Activated T-cell treated with anti-CD3 and anti-CD28 coated beads for 4 hours (primary cell): Measurements from ENCODE around the gene NXPE2.
"Not testable (repeated sequence)": the region's sequence is repeated elsewhere in the genome, so short reads cannot be mapped to it uniquely, and the experiment has no call there.

Source experiments
- DNase-seq: peaks from one replicate; pipeline ENCODE4 v3.0.0-alpha.2; 2020

The NXPE2 gene

DNA sequence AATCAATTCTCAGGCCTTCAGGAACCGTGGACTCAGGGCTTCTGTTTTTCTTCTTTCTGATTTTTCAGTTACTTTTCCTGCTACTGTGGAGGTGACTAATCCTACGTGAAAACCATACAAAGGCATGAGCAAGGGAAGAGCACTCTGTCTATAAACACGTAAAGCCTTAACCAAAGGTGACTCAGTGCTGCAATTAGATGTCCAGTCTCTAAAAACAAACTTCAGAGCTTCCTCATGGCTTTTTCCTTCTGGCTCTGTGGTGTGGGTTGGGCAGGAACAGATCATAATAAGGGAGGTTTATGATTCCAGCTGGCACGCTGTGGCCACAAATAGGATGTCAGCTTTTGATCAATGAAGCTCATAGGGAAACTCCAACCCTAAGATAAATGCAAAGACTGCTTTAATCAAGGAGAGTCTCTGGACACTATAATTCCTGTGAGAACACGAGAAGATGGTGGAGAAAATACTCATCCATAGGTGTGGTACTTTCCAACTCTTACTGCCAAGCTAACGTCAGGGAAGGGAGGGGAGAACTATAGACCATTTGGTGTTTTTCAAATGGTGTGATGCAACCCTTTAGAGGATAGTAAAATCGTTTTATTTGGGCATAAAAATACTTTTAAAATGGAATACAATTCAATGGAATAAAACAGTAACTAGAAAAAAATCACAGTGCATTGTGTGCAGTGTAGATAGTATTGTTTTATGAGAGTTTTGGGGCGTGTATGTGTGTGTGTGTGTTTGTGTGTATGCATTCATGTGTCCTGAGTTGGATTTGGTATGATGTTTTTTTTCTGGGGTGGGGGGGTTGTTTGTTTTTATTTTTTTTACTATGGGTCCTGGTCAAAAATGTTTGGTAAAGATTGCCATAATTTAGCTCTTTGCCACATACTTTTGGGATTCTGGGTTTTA is at the start of gene NXPE2:
NXPE2 (plus strand) TSS at position 403 of the 912 bp plus-strand sequence; CDS start at position 452, 49 bp downstream.
- DNase-seq, result no peak

DNA sequence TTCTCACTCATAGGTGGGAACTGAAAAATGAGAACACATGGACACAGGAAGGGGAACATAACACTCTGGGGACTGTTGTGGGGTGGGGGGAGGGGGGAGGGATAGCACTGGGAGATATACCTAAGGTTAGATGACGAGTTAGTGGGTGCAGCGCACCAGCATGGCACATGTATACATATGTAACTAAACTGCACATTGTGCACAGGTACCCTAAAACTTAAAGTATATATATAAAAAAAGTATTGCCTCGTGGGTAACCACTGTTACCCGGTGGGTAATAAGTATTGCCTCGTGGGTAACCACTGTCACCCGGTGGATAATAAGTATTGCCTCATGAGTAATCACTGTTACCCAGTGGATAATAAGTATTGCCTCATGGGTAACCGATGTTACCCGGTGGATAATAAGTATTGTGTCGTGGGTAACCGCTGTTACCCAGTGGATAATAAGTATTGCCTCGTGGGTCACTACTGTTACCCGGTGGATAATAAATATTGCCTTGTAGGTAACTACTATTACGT is 46.8 kb upstream of the NXPE2 start:
- not testable (repeated sequence) for DNase-seq

DNA sequence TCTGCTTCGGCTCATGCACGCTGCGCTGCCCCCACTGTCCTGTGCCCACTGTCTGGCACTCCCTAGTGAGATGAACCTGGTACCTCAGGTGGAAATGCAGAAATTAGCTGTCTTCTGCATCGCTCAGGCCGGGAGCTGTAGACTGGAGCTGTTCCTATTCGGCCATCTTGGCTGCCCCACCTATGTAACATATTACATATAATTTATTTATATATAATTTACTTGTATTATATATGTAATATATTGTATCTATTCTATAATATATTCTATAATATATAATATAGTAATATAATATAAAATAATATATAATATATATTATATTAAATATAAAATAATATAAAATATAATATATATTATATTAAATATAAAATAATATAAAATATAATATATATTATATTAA is 38.9 kb upstream of the NXPE2 start:
- DNase-seq, result not testable (repeated sequence)

DNA sequence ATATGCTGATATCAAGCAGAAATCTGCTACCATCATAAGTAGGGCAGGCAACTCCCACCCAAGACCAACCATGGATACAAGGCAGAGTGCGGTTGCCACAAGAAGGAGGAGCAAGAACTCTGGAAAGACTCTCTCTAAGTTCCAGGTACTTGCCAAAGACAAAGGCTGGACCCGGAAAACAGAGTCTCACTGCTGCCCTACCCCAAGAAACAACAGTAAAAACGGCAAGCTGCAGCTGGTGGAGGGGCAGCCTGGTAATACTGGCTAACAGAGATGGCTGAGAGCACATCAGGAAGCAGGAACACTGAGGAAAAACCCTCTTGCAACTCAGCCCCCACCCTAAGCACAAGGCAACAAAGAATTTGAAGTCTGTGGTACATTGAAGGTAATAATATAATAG is 27.7 kb upstream of the NXPE2 start:
- no peak for DNase-seq

DNA sequence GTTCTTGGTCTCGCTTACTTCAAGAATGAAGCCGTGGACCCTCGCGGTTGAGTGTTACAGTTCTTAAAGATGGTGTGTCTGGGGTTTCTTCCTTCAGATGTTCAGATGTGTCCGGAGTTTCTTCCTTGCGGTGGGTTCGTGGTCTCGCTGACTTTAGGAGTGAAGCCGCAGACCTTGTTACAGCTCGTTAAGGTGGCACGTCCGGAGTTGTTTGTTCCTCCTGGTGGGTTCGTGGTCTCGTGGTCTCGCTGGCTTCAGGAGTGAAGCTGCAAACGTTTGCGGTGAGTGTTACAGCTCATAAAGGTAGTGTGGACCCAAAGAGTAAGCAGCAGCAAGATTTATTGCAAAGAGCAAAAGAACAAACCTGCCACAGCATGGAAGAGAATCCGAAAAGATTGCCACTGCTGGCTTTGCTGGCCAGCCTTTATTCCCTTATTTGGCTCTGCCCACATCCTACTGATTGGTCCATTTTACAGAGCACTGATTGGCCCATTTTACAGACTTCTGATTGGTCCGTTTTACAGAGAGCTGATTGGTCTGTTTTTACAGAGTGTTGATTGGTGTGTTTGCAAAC is 27.1 kb upstream of the NXPE2 start:
- no peak for DNase-seq

DNA sequence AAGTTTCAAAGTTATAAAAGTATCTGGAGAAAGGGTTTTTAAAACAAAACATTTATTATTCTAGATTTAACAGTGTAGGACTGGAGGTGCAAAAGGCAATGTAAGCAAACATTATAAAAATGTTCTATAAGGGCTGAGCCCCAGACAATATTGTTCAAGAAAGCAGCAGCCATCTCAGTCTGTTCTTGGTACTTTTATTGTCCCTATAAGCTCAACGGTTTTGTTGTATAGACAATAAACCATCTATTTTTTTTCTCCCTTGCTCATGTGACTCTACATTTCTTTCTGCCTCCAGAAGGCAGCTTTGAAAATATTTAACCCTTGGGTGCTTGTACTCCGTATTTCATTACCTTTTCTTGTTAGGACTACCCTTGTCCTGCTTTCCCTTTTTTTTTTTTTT is 25.2 kb upstream of the NXPE2 start:
- DNase-seq, result no peak

DNA sequence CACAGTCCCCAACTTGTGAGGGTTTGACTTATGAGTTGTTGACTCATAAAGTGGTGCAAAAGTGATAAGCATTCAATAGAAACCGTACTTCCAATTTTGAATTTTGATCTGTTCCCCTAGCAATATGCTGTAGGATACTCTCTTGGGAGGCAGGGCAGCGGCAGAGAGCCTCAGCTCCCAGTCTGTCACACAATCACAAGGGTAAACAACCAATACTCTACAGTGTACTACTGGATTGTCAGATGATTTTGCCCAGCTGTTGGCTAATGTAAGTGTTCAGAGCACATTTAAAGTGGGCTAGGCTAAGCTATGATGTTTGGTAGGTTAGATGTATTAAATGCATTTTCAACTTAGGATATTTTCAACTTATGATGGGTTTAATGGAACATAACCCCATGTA is 13.7 kb upstream of the NXPE2 start:
- no peak for DNase-seq

DNA sequence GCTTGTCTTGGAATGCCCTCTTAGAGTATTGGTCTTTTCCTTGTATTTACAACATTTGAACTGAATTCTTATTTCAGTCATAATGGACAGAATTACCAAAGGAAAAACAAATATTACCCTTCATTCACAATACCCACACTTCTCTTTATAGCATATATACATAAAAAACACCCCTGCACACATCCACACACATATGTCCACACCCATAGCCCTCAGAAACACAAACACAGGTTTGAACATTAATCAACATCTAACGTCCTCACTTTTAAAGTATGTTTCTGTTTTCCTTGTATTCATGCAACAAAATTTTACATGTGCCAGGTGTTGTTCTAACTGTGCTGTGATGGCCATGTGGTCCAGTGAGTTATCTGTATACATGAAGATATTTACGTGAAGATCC is 11.6 kb upstream of the NXPE2 start:
- no peak for DNase-seq

DNA sequence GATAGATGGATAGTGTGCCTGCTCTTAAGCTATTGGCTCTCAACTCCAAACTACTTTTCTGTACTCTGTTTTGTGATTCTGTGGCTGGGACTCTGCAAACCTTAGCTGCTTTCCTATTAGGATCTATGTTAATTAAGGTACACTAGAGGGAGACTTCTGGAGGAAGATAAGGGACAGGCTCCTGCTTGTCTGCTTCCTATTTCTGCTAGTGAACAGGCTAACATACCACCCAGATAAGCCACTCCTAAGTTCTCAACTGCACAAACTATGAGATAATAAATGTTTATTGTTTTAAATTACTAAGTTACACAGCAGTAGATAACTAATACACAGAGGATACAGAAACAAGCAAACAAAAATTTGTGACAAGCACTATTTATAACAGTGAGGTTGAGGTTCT is 10.2 kb upstream of the NXPE2 start:
- DNase-seq, result no peak

DNA sequence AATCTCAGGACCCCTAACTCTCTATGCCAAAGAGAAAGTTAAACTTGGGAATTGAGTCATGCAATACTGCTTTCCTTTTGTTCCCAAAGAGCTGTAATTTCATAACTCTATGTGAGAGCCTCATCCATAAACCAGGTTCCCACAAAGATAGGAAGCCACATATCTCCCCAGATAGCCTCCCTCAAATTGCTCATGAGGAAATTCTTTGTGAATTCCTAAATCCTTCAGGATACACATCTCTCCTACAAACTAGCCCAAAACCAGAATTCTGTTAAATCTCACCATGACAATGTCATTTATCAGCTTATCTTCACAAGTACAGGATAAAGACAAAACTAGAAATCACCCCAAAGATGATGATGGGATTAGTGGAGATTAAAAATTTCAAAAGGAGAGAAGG is 4.7 kb upstream of the NXPE2 start:
- no peak for DNase-seq

DNA sequence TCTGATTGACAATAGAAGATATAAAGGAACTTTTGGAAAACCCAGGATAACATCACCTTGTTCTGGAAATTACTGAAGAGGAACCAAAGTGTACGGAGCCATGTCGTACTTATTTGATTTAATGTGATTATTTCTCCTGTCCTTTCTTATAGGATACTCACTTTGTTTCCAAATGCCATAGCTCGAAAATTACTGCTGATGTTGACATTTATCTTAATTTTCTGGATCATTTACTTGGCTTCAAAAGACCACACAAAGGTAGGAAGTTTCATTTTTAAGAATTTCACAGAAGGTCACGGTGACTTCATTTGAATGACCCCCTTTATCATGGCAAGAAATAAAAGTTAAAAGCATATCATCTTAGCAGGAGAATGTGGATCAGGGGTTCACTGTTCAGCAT is 1.2 kb downstream of the NXPE2 start:
- no peak for DNase-seq

DNA sequence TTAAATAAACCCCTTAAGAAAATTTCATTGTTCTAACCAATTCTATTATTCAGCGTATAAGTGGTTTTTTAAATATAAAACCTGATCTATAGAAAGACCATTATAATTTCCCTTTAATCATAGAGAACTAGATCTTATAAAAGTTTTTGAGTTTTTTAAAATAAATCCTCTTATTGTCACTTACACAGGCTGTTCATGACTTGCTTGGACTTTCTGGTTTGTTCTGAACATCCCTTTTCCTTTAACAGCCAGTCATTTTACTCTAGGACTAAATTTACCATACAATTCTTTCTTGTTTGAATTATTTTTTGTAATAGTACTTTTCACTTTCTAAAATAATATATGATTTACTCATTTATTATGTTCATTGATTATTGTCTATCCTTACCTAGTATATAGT is 4.7 kb downstream of the NXPE2 start:
- no peak for DNase-seq

DNA sequence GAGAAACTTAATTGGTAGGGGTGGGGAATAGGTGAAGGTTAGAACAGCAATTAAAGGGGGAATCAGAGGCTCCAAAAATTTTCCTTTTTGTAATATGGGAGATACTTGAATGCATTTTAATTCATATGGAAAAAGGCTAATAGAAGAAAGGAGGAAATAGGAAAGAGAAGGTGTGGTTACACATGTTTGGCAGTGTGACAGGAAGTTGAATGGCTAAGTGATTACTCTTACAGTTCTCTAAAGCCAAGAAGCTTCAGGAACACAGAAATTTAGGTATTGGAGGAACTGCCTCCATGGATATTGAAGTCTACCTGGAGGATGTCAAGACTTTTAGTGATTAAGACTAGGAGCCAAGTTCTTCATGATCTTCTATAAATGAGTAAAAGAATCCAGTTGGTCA is 6.3 kb downstream of the NXPE2 start:
- DNase-seq, result no peak

DNA sequence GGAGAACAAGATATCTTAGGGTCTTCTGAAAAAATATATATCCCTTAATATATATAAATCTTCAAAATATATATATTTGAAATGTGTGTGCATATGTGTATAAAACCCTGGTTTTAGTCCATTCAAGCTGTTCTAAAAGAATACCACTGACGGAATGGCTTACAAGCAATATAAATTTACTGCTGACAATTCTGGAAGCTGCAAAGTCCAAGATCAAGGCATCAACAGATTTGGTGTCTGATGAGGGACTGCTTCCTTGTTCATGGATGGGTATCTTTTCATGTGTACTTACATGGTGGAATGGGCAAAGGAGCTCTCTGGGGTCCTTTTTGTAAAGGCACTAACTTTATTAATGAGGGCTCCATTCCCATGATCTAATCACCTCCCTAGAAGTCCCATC is 6.8 kb downstream of the NXPE2 start:
- no peak for DNase-seq

DNA sequence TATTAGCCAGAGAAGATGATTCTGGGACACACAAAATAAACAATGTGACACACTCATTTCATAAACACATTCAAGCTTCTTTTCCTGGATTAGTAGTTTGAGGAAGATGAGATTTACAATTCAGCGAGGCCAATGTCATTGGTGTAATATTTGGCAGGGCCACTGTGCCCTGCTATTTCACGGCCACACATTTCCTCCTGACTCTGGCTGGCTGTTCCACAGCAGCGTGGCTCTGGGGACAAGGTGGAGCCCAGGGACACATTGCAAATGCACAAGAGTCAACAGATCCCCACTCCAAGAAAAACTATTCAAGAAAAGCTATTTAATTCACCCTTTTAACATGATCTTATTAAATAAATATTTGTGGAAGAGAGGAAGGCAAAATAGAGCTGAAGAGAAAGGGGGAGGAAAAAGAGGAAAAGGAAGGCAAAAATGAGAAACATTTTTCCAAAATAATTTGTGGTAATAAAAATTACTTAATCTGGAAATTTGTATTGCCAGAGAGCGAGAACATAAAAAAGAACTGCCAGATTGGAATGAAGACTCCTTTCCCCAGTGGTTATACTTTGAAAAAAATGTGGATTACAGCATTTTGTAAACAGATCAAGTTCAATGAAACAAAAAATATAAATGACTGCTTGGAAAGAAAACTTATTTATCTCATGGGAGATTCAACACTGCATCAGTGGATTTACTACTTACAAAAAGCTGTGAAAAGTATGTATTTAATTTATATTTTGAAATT is 27.1 kb downstream of the NXPE2 start:
- DNase-seq, result no peak

DNA sequence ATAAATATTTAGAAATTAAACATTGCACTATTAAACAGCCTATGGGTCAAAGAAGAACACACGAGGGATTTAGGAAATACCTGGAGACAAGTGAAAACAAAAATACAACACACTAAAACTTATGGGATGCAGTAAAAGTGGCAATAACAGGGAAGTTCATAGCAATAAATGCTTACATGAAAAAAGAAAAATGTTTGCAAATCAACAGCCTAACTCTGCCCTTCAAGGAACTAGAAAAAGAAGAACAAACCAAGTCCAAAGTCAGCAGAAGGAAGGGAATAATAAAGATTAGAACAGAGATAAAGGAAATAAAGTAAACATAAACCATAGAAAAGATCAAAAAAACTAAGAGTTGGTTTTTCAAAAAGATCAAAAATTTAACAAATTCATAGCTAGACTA is 31.6 kb downstream of the NXPE2 start:
- no peak for DNase-seq

DNA sequence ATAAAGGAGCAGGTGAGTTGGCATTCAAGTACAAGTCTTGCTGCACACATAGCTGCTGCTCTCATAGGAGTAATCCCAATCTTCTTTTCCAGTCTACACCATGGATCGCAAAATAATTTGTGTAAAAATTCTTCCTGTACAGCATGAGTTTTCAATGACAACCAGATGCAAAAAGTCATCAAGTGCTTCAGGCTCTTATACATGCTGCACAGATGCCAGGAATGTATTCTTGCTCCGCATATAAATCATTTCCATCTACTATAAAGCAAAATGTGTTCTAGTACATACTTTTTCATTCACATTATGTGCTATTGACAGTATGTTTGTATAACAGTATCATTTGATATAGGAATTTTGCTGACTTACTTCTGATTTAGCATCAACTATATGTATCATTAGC is 35.4 kb downstream of the NXPE2 start:
- DNase-seq, result no peak

DNA sequence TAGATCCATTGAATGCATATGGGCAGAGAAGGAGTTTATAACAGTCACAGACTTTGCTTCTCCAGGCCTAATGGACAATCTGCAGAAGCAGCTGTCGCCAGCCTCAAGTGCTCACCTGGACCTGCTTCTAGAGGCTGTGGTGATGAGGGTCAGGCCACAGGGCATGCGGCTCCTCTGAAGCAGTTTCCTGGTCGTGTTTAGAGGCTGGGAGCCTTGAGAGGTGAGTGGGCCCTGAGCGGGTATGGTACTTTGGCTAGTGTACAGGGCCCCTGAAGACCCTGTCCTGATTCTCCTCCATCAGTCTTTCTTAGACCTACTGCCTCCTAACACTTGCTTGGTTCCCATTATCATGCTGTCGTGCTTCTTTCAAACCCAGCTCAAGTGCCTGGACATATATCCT is 41.2 kb downstream of the NXPE2 start:
- DNase-seq, result no peak

DNA sequence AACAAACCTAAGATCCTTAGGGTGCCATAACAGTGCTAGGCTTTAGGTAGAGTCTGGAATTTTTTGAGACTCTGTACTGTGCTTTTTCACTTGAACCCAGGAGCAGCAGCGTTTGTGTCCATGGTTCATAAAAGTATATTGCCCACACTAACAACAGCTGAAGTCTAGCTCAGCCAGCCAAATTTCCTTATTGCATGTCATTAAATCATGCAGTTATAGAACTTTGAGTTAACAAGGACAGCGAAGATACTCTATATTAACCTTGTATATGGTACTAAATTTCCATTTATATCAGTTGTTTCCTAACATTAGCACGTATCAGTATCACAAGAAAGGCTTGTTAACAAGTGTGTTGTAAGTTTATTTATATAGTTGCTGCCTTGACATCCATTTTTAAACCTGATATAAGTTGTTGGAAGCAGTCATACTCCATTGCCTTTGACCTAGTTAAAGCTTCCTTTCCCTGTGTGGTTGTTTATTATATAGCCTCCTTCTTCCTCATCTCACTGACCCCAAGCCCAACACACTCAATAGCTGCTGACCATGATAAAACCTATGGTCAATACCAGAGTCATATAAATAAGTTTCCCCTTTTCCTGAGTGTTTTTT is 46.7 kb downstream of the NXPE2 start:
- no peak for DNase-seq

DNA sequence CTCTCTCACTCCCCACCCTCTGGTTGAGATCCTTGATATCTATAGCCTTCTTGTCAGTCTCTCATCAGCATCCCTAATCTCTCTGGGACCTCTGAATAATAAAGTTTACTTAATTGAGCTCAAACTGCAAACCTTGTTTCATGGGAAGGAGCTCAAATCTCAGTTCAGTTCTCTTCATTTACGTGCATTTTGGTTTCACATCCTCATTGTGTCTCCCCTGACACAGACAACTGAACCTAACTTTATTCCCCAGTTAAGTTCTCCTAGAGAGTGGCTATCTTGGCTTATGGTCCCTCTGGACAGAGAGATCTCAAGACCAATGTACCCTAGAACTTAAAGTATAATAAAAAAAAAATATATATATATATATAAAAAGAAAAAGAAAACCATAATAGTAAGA is 47.3 kb downstream of the NXPE2 start:
- no peak for DNase-seq

DNA sequence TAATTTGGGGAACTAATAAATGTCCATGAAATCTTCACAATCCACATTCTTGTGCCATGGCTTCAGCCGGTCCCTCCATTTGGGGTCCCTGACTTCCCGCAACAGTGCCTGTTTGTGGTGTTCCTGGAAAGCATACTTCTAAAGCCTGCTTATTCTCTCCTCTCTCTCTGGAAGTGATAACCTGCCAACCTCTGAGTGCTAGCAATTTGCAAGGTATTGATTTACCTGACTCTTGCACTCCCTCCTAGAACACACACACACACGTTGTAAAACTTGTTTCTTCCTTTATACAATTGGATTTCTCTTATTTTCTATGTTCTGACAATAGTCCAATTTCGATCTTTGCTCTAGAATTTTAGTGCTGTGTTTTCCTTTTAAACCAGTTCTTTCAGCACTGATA is 58.5 kb downstream of the NXPE2 start:
- no peak for DNase-seq

DNA sequence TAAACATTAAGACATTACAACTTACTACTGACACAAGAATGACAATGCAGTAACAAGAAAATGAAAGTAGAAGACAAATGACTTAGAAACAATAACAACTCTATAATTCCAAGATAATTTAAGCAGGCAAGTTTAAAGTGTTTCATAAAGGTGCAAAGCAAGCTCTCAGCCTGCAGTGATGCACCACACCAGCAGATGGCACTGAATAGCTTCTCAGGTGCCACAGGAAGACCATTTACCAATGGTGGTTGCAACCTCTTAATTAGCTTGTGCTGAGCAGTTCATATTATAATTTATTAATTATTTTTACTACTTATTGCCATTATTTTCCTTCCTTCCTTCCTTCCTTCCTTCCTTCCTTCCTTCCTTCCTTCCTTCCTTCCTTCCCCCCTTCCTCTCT is 60.6 kb downstream of the NXPE2 start:
- DNase-seq, result no peak

DNA sequence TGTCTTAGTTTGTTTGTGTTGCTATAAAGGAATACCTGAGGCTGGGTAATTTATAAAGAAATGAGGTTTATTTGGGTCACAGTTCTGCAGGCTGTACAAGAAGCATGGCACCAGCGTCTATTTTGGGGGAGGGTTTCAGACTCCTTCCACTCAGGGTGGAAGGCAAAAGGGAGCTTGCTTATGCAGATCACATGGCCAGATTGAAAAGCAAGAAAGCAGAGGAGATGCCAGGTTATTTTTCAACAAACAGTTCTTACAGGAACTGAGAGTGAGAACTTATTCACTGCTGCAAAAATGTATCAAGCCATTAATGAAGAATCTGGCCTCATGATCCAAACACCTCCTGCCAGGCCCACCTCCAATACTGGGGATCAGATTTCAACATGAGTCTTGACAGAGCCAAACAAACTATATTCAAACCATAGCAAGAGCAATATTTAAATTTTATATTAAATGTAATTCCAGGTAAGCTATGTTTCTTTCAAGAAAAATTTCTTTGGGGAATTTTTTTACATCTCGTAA is 66.9 kb downstream of the NXPE2 start:
- DNase-seq, result no peak
